ENCODE measurements around the gene PRKCB.

GRCh38 chr16:23874613-23875294 is 39.0 kb downstream of the PRKCB start:
- TF ChIP-seq CTCF (IDR thresholded peaks at IDR 0.05; ENCODE audit: low read depth, low read length, poor library complexity, severe bottlenecking) (no peak), EZH2phosphoT487 (IDR thresholded peaks at IDR 0.05; ENCODE audit: borderline replicate concordance, low read length) (no peak)
